KMS-11 (cell line): ENCODE results near the gene CDK8.

Experiments
- H2AFZ ChIP-seq: fragments of 200-600 bp; sonication (generic); 2 replicates; pipeline ENCODE4 v1.6.1; 2016; ENCODE audit warnings: antibody characterized with exemption, mixed run types, low read depth
- H3K27ac ChIP-seq: fragments of 200-600 bp; sonication (generic); 2 replicates; pipeline ENCODE4 v1.6.1; 2016; ENCODE audit warnings: mild to moderate bottlenecking, mixed run types
- H3K27me3 ChIP-seq: fragments of 200-600 bp; sonication (generic); 2 replicates; pipeline ENCODE4 v1.6.1; 2017; ENCODE audit warnings: mild to moderate bottlenecking, low read depth, mixed run types, moderate library complexity; ENCODE audit not compliant: insufficient read depth
- H3K36me3 ChIP-seq: fragments of 200-600 bp; sonication (generic); 2 replicates; pipeline ENCODE4 v1.6.1; 2017; ENCODE audit warnings: mild to moderate bottlenecking, mixed run types; ENCODE audit not compliant: insufficient read depth
- H3K4me1 ChIP-seq: fragments of 200-600 bp; sonication (generic); 2 replicates; pipeline ENCODE4 v1.6.1; 2016; ENCODE audit warnings: mild to moderate bottlenecking, low read depth, mixed run types; ENCODE audit not compliant: poor library complexity, severe bottlenecking
- H3K4me2 ChIP-seq: fragments of 200-600 bp; sonication (generic); 2 replicates; pipeline ENCODE4 v1.7.0; 2016; ENCODE audit warnings: mild to moderate bottlenecking, mixed run types
- H3K4me3 ChIP-seq: fragments of 200-600 bp; sonication (generic); IDR thresholded peaks from 2 replicates; pipeline ENCODE4 v1.6.1; 2017; ENCODE audit warnings: low read depth, low read length, mixed read lengths; ENCODE audit not compliant: insufficient read depth
- H3K79me2 ChIP-seq: fragments of 200-600 bp; sonication (generic); 2 replicates; pipeline ENCODE4 v1.6.1; 2016; ENCODE audit warnings: low read depth, mixed run types; ENCODE audit not compliant: insufficient read depth
- H3K9ac ChIP-seq: fragments of 200-600 bp; sonication (generic); 2 replicates; pipeline ENCODE4 v1.6.1; 2016; ENCODE audit warnings: mild to moderate bottlenecking, mixed run types
- H4K20me1 ChIP-seq: fragments of 200-600 bp; sonication (generic); 2 replicates; pipeline ENCODE4 v1.6.1; 2016; ENCODE audit warnings: mild to moderate bottlenecking, mixed run types; ENCODE audit not compliant: insufficient read depth
- TF ChIP-seq, protein P1 (sequence below): fragments of 200-600 bp; sonication (generic); conservative IDR thresholded peaks from 2 replicates; pipeline ENCODE4 v1.6.1; 2017; ENCODE audit warnings: low read depth, mild to moderate bottlenecking, antibody characterized with exemption, low read length, moderate library complexity, mixed read lengths

CDK8 gene

DNA sequence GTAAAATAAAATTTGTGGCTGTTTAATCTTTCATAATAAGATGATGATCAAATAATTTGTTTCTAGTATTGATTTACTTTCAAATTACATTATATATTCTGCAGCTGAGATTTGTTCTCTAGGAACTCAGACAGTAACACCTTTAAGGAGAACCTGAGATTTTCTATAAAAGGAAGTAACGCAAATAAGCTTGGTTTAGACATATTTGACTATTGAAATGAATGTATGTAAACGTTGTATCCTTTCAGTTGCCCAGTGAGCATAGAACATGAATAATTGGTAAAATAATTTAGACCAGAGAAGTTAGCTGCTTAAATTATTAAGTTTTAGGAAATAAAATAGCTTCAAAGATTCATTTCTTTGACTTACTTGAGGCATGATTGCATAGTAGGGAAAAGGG, 3.1 kb downstream of the CDK8 start:
- Histone ChIP-seq H3K4me3 (no peak overlapping the region), H4K20me1 (0 out of 2 replicates have a peak, but pooled peaks cover 3% of the 10 kb centered on the region), H3K79me2 (peaks cover 66% of the 10 kb centered on the region), H2AFZ (no peak overlapping the region), H3K36me3 (no peaks in the 10 kb centered on the region), H3K27me3 (no peaks in the 10 kb centered on the region), H3K9ac (no peak overlapping the region), H3K4me2 (peak overlapping the region; percentile 93; the same call in 1 of the 2 replicates), H3K27ac (no peak overlapping the region), H3K4me1 (peaks cover 15% of the 10 kb centered on the region)
- TF ChIP-seq, protein P1, sequence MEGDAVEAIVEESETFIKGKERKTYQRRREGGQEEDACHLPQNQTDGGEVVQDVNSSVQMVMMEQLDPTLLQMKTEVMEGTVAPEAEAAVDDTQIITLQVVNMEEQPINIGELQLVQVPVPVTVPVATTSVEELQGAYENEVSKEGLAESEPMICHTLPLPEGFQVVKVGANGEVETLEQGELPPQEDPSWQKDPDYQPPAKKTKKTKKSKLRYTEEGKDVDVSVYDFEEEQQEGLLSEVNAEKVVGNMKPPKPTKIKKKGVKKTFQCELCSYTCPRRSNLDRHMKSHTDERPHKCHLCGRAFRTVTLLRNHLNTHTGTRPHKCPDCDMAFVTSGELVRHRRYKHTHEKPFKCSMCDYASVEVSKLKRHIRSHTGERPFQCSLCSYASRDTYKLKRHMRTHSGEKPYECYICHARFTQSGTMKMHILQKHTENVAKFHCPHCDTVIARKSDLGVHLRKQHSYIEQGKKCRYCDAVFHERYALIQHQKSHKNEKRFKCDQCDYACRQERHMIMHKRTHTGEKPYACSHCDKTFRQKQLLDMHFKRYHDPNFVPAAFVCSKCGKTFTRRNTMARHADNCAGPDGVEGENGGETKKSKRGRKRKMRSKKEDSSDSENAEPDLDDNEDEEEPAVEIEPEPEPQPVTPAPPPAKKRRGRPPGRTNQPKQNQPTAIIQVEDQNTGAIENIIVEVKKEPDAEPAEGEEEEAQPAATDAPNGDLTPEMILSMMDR: no peak

- TF ChIP-seq, protein P1: no peak
- Histone ChIP-seq H2AFZ (no peak overlapping the region), H3K36me3 (no peaks in the 10 kb centered on the region), H4K20me1 (0 out of 2 replicates have a peak, but pooled peaks cover 3% of the 10 kb centered on the region), H3K27me3 (no peaks in the 10 kb centered on the region), H3K4me1 (peaks cover 15% of the 10 kb centered on the region), H3K27ac (no peak overlapping the region), H3K79me2 (peaks cover 82% of the 10 kb centered on the region), H3K4me3 (no peak overlapping the region), H3K9ac (no peak overlapping the region), H3K4me2 (no peak overlapping the region)
These were observed 5.7 kb downstream of the CDK8 start for GRCh38 chr13:26259634-26260033.

- H3K27me3 ChIP-seq: no peaks in the 10 kb centered on the region
- H3K4me2 ChIP-seq: no peak overlapping the region
- no peak overlapping the region for H3K9ac ChIP-seq
- no peak overlapping the region for H3K27ac ChIP-seq
- H4K20me1 ChIP-seq: no peaks in the 10 kb centered on the region
- H3K4me3 ChIP-seq: no peak overlapping the region
- H3K36me3 ChIP-seq: no peaks in the 10 kb centered on the region
- no peaks in the 10 kb centered on the region for H3K4me1 ChIP-seq
- TF ChIP-seq, protein P1: no peak
- H3K79me2 ChIP-seq: peaks cover 83% of the 10 kb centered on the region; the same call in 1 of the 2 replicates
- no peak overlapping the region for H2AFZ ChIP-seq
These were observed 8.2 kb downstream of the CDK8 start for GRCh38 chr13:26262156-26262555.

DNA sequence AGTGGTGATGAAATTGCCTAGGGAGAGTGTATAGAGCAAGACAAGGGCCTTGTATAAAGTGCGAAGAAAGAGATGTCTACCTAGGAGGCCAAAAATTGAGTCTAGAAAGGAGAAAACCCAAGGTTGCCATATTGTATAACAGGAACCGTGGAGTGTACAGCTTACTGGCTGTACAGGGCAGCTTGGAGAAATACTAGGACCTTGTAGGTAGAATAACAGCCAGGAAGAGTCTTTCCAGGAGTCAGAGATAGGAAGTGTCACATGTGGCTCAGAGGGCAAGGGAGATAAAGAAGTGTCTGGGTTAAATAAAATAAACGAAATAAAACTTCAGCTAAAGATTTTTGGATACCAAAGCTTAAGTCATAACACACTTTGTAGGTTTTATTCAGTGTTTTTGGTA, 12.4 kb downstream of the CDK8 start:
- H3K79me2 ChIP-seq: peaks cover 50% of the 10 kb centered on the region; the same call in 1 of the 2 replicates

More for the DNA sequence above, 12.4 kb downstream of the CDK8 start:
- Histone ChIP-seq H3K27me3 (no peaks in the 10 kb centered on the region), H3K4me3 (no peak overlapping the region), H3K27ac (no peak overlapping the region), H2AFZ (no peak overlapping the region), H3K4me2 (no peak overlapping the region), H3K4me1 (no peaks in the 10 kb centered on the region), H3K36me3 (no peaks in the 10 kb centered on the region), H4K20me1 (no peaks in the 10 kb centered on the region), H3K9ac (no peak overlapping the region)
- TF ChIP-seq, protein P1: no peak
